HepG2 (cell line): ENCODE measurements around the gene LATS2. TPM values are rescaled to one million over a fixed set of nuclear protein-coding genes. Genes with fewer than 3 reads are reported as not detected.

Experiments
- ATAC-seq: fragments of 200-7000 bp; cut with Tn5 transposase; 3 replicates; pipeline ENCODE4 v1.9.1; 2020; ENCODE audit warnings: mild to moderate bottlenecking, moderate library complexity
- BruUV-seq: library from RNA; stranded (reverse); fragments of 400-500 nt; replicated peaks from 2 replicates; lab custom pipeline; 2021; lab: Mats Ljungman, UMichigan
- CTCF ChIA-PET: fragments of 300-600 bp; formaldehyde crosslinking; extraction: SDS; loops from one replicate; lab custom pipeline; 2021; ENCODE audit warnings: low total read pairs, inconsistent platforms, low intra/inter-chr PET ratio; lab: Yijun Ruan, JAX
- POLR2A ChIA-PET: fragments of 350-600 bp; sonication (Branson Sonifier 250); formaldehyde crosslinking; loops from one replicate; lab custom pipeline; 2020; ENCODE audit warnings: antibody characterized with exemption, inconsistent platforms; lab: Yijun Ruan, JAX
- DNase-seq: peaks from one replicate; pipeline ENCODE4 v3.0.0-alpha.2; 2015; ENCODE audit warnings: low spot score
- FAIRE-seq: peaks from 3 replicates; lab custom pipeline; 2011; peaks lifted over from hg19 to GRCh38; lab: Jason Lieb, UNC
- H2AFZ ChIP-seq: one replicate; pipeline ENCODE4 v1.6.1; 2011; ENCODE audit warnings: low read length, inconsistent platforms
- H3K27ac ChIP-seq: fragments of 300-600 bp; 3 replicates; pipeline ENCODE4 v1.8.0; 2011; ENCODE audit warnings: mixed run types, mild to moderate bottlenecking, mixed read lengths, low read length, inconsistent platforms; ENCODE audit not compliant: insufficient read depth; ENCODE audit errors: extremely low read length
- H3K27me3 ChIP-seq, 2 experiments: fragments of 200-600 bp in 1 of 2; 2 replicates in 1 of 2; 3 replicates in 1 of 2; pipeline versions ENCODE4 v1.6.0 to v1.8.0; 2011; ENCODE audit warnings: low read length in 2 of 2, mild to moderate bottlenecking in 2 of 2, moderate library complexity in 2 of 2, inconsistent platforms in 1 of 2; ENCODE audit not compliant: insufficient read depth in 2 of 2, control insufficient read depth in 1 of 2
- H3K36me3 ChIP-seq, 2 experiments: fragments of 200-600 bp in 1 of 2; replicated peaks in 1 of 2; 2 replicates in 1 of 2; 3 replicates in 1 of 2; pipeline versions ENCODE4 v1.5.1 to v1.8.0; 2011; ENCODE audit warnings: low read length in 2 of 2, inconsistent platforms in 1 of 2; ENCODE audit not compliant: insufficient read depth in 2 of 2, control insufficient read depth in 1 of 2
- H3K4me1 ChIP-seq: 2 replicates; pipeline ENCODE4 v1.5.1; 2012; ENCODE audit warnings: low read length, inconsistent platforms; ENCODE audit not compliant: insufficient read depth
- H3K4me2 ChIP-seq: 2 replicates; pipeline ENCODE4 v1.6.0; 2011; ENCODE audit warnings: low read depth, low read length, inconsistent platforms
- H3K4me3 ChIP-seq, 3 experiments: fragments of 200-600 bp in 1 of 3; sonication (generic), shearing (Covaris generic) in 1 of 3; replicated peaks in 1 of 3; 2 replicates each; pipeline ENCODE4 v1.5.1; 2011 to 2016; ENCODE audit warnings: low read length in 3 of 3, inconsistent platforms in 2 of 3, low read depth in 2 of 3, mild to moderate bottlenecking in 2 of 3, control low read depth in 1 of 3, mixed read lengths in 1 of 3; ENCODE audit not compliant: insufficient read depth in 1 of 3
- H3K79me2 ChIP-seq: one replicate; pipeline ENCODE4 v1.6.1; 2011; ENCODE audit warnings: low read length, inconsistent platforms; ENCODE audit not compliant: insufficient read depth
- H3K9ac ChIP-seq: 2 replicates; pipeline ENCODE4 v1.6.0; 2011; ENCODE audit warnings: mild to moderate bottlenecking, low read depth, low read length, inconsistent platforms; ENCODE audit not compliant: insufficient read depth
- H3K9me3 ChIP-seq: 2 replicates; pipeline ENCODE4 v1.5.1; 2012; ENCODE audit warnings: mild to moderate bottlenecking, low read length
- H4K20me1 ChIP-seq: 2 replicates; pipeline ENCODE4 v1.6.0; 2011; ENCODE audit warnings: inconsistent platforms, mild to moderate bottlenecking, low read length, moderate library complexity; ENCODE audit not compliant: insufficient read depth
- CBX1 ChIP-seq: IDR thresholded peaks from one replicate; pipeline ENCODE4 v1.6.1; 2016; ENCODE audit warnings: antibody characterized with exemption, low read depth
- ESRRA ChIP-seq: sonication (generic); formaldehyde crosslinking; IDR thresholded peaks from 2 replicates; pipeline ENCODE4 v1.5.1; 2020; ENCODE audit warnings: mild to moderate bottlenecking, low read depth, missing genetic modification reagents
- NFE2L1 ChIP-seq: sonication (generic); formaldehyde crosslinking; IDR thresholded peaks from 2 replicates; pipeline ENCODE4 v1.4.0; 2020; ENCODE audit warnings: missing genetic modification reagents, mild to moderate bottlenecking, borderline replicate concordance
- SALL2 ChIP-seq: sonication (generic); formaldehyde crosslinking; IDR thresholded peaks from 2 replicates; pipeline ENCODE4 v1.8.1; 2023; ENCODE audit warnings: mild to moderate bottlenecking, missing genetic modification reagents, inconsistent platforms
- ZNF180 ChIP-seq: sonication (generic); formaldehyde crosslinking; IDR thresholded peaks from 2 replicates; pipeline ENCODE4 v1.4.0; 2020; ENCODE audit warnings: low read depth, missing genetic modification reagents, borderline replicate concordance
- ZNF235 ChIP-seq: sonication (generic); formaldehyde crosslinking; IDR thresholded peaks from 2 replicates; pipeline ENCODE4 v1.8.1; 2023; ENCODE audit warnings: mild to moderate bottlenecking, missing genetic modification reagents, borderline replicate concordance
- ZNF282 ChIP-seq: fragments of 450-650 bp; IDR thresholded peaks from 2 replicates; pipeline ENCODE4 v1.6.1; 2018; ENCODE audit not compliant: partially characterized antibody
- ZNF496 ChIP-seq: sonication (generic); formaldehyde crosslinking; IDR thresholded peaks from 2 replicates; pipeline ENCODE4 v1.8.1; 2023; ENCODE audit warnings: mild to moderate bottlenecking, moderate library complexity, missing genetic modification reagents; ENCODE audit not compliant: insufficient replicate concordance
- ZNF552 ChIP-seq: sonication (generic); formaldehyde crosslinking; IDR thresholded peaks from 2 replicates; pipeline ENCODE4 v1.9.0; 2022; ENCODE audit warnings: missing genetic modification reagents, mild to moderate bottlenecking, borderline replicate concordance
- ZNF557 ChIP-seq: sonication (generic); formaldehyde crosslinking; IDR thresholded peaks from 2 replicates; pipeline ENCODE4 v1.4.0; 2020; ENCODE audit warnings: missing genetic modification reagents
- ZNF773 ChIP-seq: sonication (generic); formaldehyde crosslinking; IDR thresholded peaks from 2 replicates; pipeline ENCODE4 v1.4.0; 2020; ENCODE audit warnings: missing genetic modification reagents, borderline replicate concordance
- WGBS: methylation state at CpG from one replicate; pipeline ENCODE4 v1.1.6; 2017; ENCODE audit warnings: low lambda C conversion rate; 5-methylcytosine and 5-hydroxymethylcytosine counted together
- in situ Hi-C: cut with HindIII; loops from 2 replicates; pipeline ENCODE4 v1.10.0; 2017; ENCODE audit warnings: low pct_unique_long_range_greater_than_20kb; ENCODE audit not compliant: extremely low pct_ligation_motif_present
- intact Hi-C: fragments of 100-400 bp; cut with micrococcal nuclease; formaldehyde crosslinking; loops from one replicate; pipeline ENCODE4 v1.10.0; 2022; ENCODE audit not compliant: unreplicated experiment
- polyA plus RNA-seq, 8 experiments: library from polyadenylated mRNA; depleted of rRNA in 3 of 8; stranded (reverse) in 7 of 8; unstranded in 1 of 8; fragments of >200 nt; fragmentation: Illumina TruSeq in 4 of 8; extraction: Trizol in 4 of 8; gene quantifications; 2 replicates each; pipeline versions ENCODE4 v1.2.1 to v1.2.3, GENCODE V29; 2011 to 2016; ENCODE audit warnings: low read depth in 4 of 8, missing spikeins in 1 of 8, mixed read lengths in 1 of 8; ENCODE audit not compliant: insufficient read depth in 1 of 8
- total RNA-seq, 5 experiments: library from RNA; depleted of rRNA; stranded (reverse); fragments of >200 nt; fragmentation: Illumina TruSeq; extraction: Trizol; gene quantifications; 2 replicates each; pipeline ENCODE4 v1.2.3, GENCODE V29; 2016; ENCODE audit warnings: low read depth in 1 of 5
- TF ChIP-seq, protein P1 (sequence below): IDR thresholded peaks from 2 replicates; pipeline ENCODE4 v1.6.1; 2016; ENCODE audit warnings: low read depth, missing genetic modification reagents, missing compliant biosample characterization
- TF ChIP-seq, protein P2 (sequence below): sonication (generic); formaldehyde crosslinking; IDR thresholded peaks from 2 replicates; pipeline ENCODE4 v1.4.0; 2020; ENCODE audit warnings: missing genetic modification reagents; ENCODE audit errors: not compliant biosample characterization
- TF ChIP-seq, protein P3 (sequence below): sonication (generic); formaldehyde crosslinking; IDR thresholded peaks from 2 replicates; pipeline ENCODE4 v1.9.0; 2021; ENCODE audit warnings: missing genetic modification reagents, borderline replicate concordance
- TF ChIP-seq, protein P4 (sequence below): sonication (generic); formaldehyde crosslinking; IDR thresholded peaks from 2 replicates; pipeline ENCODE4 v1.4.0; 2020; ENCODE audit warnings: missing genetic modification reagents

The LATS2 gene
- total and polyA plus RNA-seq, 2 of the 13 experiments (the other 11 are each of a cell fraction or from before 2014, with no cell fraction given): 7.3 to 8.5 TPM

DNA sequence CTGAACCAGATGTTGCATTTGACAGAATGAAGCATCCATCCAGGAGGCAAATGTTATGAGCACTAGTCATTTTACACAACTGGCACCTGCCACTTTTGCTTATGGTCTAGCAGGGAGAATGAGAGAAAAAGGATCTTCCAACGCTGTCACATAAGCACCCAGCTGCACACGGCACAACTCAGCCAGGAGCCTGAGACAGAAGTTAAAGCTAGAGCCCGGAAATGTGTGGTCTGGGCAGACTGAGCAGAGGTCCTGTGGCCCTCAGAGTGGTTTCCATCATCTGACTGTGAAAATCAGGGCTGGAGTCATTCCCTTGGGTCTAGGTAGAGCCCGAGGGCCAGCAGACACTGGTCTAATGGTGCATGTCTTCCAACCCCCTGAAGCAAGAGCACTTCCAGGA, 80.5 kb downstream of the LATS2 start (continued):
- TF ChIP-seq, protein P1, sequence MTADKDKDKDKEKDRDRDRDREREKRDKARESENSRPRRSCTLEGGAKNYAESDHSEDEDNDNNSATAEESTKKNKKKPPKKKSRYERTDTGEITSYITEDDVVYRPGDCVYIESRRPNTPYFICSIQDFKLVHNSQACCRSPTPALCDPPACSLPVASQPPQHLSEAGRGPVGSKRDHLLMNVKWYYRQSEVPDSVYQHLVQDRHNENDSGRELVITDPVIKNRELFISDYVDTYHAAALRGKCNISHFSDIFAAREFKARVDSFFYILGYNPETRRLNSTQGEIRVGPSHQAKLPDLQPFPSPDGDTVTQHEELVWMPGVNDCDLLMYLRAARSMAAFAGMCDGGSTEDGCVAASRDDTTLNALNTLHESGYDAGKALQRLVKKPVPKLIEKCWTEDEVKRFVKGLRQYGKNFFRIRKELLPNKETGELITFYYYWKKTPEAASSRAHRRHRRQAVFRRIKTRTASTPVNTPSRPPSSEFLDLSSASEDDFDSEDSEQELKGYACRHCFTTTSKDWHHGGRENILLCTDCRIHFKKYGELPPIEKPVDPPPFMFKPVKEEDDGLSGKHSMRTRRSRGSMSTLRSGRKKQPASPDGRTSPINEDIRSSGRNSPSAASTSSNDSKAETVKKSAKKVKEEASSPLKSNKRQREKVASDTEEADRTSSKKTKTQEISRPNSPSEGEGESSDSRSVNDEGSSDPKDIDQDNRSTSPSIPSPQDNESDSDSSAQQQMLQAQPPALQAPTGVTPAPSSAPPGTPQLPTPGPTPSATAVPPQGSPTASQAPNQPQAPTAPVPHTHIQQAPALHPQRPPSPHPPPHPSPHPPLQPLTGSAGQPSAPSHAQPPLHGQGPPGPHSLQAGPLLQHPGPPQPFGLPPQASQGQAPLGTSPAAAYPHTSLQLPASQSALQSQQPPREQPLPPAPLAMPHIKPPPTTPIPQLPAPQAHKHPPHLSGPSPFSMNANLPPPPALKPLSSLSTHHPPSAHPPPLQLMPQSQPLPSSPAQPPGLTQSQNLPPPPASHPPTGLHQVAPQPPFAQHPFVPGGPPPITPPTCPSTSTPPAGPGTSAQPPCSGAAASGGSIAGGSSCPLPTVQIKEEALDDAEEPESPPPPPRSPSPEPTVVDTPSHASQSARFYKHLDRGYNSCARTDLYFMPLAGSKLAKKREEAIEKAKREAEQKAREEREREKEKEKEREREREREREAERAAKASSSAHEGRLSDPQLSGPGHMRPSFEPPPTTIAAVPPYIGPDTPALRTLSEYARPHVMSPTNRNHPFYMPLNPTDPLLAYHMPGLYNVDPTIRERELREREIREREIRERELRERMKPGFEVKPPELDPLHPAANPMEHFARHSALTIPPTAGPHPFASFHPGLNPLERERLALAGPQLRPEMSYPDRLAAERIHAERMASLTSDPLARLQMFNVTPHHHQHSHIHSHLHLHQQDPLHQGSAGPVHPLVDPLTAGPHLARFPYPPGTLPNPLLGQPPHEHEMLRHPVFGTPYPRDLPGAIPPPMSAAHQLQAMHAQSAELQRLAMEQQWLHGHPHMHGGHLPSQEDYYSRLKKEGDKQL (CRISPR knock-in tag): no peak
- TF ChIP-seq ZNF282 (no peak), ZNF557 (CRISPR knock-in tag) (no peak), ESRRA (CRISPR knock-in tag) (no peak), ZNF496 (CRISPR knock-in tag) (no peak), ZNF235 (no peak)
- TF ChIP-seq, protein P2, sequence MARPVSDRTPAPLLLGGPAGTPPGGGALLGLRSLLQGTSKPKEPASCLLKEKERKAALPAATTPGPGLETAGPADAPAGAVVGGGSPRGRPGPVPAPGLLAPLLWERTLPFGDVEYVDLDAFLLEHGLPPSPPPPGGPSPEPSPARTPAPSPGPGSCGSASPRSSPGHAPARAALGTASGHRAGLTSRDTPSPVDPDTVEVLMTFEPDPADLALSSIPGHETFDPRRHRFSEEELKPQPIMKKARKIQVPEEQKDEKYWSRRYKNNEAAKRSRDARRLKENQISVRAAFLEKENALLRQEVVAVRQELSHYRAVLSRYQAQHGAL (CRISPR knock-in tag): no peak
- TF ChIP-seq, all 625 proteins: peak for 0

DNA sequence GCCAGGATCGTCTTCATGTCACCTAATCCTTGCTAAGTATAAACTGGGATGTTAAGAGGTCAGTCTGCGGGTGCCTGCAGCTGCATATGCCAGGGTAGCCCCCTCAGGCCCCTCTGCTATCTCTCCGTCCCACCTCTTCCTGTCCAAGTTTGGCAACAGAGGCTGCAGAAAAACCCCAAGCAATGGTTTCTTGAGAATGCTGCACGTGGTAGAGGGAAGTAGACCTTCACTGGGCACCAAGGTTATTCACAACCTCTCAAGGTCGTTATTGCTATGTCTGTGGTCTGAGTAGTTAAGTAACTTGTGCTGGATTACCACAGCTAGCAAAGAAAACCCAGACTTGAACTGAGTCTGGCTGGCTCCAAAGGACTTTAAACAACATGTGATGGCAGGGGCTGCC, 81.0 kb downstream of the LATS2 start:
- Histone ChIP-seq H2AFZ (no peak overlapping the region), H3K27ac (no peak overlapping the region), H3K4me2 (no peak overlapping the region), H3K9me3 (no peaks in the 10 kb centered on the region), H3K27me3 (no peaks in the 10 kb centered on the region), H4K20me1 (no peaks in the 10 kb centered on the region; the same call in 1 of the 2 replicates), H3K36me3 (peaks cover 21 to 62% of the 10 kb centered on the region in 2 experiments), H3K79me2 (no peaks in the 10 kb centered on the region), H3K4me3 (no peak overlapping the region), H3K9ac (no peak overlapping the region), H3K4me1 (no peaks in the 10 kb centered on the region)
- intact Hi-C loops (no loop called here), in situ Hi-C loops (no loop called here)
- CTCF ChIA-PET: no interaction called here
- 84% methylated on average over 5 of the region's 5 CpGs for WGBS
- DNase-seq (no peak), ATAC-seq (no peak), FAIRE-seq (no peak)
- POLR2A ChIA-PET: no interaction called here
- TF ChIP-seq ZNF552 (CRISPR knock-in tag): no peak
- TF ChIP-seq NFE2L1: no peak
- no peak for TF ChIP-seq ZNF180 (CRISPR knock-in tag)
- TF ChIP-seq, protein P3, sequence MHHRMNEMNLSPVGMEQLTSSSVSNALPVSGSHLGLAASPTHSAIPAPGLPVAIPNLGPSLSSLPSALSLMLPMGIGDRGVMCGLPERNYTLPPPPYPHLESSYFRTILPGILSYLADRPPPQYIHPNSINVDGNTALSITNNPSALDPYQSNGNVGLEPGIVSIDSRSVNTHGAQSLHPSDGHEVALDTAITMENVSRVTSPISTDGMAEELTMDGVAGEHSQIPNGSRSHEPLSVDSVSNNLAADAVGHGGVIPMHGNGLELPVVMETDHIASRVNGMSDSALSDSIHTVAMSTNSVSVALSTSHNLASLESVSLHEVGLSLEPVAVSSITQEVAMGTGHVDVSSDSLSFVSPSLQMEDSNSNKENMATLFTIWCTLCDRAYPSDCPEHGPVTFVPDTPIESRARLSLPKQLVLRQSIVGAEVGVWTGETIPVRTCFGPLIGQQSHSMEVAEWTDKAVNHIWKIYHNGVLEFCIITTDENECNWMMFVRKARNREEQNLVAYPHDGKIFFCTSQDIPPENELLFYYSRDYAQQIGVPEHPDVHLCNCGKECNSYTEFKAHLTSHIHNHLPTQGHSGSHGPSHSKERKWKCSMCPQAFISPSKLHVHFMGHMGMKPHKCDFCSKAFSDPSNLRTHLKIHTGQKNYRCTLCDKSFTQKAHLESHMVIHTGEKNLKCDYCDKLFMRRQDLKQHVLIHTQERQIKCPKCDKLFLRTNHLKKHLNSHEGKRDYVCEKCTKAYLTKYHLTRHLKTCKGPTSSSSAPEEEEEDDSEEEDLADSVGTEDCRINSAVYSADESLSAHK (CRISPR knock-in tag): no peak
- TF ChIP-seq SALL2 (CRISPR knock-in tag): no peak
- TF ChIP-seq, protein P4, sequence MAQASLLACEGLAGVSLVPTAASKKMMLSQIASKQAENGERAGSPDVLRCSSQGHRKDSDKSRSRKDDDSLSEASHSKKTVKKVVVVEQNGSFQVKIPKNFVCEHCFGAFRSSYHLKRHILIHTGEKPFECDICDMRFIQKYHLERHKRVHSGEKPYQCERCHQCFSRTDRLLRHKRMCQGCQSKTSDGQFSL (CRISPR knock-in tag): no peak
- TF ChIP-seq CBX1: no peak
- no peak for TF ChIP-seq ZNF773 (CRISPR knock-in tag)
- BruUV-seq: no TSS peak
